Breast epithelium (tissue), 3 donors: ENCODE data around the gene LMCD1.

ENCODE experiments used
- POLR2A ChIP-seq: fragments of 450-650 bp; IDR thresholded peaks from one replicate; pipeline ENCODE4 v1.6.1; 2016; ENCODE audit warnings: antibody characterized with exemption, mild to moderate bottlenecking, moderate library complexity
- TF ChIP-seq, protein P1 (sequence below), 3 donors: fragments of 450-650 bp; IDR thresholded peaks; one replicate each; pipeline ENCODE4 v1.5.1; 2016 to 2017; ENCODE audit warnings: antibody characterized with exemption in 3 of 3, mild to moderate bottlenecking in 3 of 3, moderate library complexity in 3 of 3

DNA sequence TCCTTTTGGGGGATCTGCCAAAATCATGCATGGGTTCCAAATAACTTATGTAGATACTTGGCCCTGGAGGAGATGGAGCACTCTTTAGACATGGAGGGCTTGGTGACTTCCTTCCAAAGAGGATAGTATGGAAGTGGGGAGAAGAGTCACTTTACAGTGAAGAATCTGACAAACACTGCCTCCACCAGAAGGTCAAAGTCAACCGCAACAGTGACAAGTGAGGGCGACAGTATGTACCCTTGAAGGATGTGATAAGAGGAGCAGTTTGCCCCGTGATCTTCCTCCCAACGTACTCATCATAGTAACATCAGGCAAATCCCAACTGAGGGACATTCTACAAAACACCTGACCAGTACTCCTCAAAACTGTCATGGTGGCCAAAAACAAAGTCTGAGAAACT is 62.0 kb downstream of the LMCD1 start:
- TF ChIP-seq, protein P1, sequence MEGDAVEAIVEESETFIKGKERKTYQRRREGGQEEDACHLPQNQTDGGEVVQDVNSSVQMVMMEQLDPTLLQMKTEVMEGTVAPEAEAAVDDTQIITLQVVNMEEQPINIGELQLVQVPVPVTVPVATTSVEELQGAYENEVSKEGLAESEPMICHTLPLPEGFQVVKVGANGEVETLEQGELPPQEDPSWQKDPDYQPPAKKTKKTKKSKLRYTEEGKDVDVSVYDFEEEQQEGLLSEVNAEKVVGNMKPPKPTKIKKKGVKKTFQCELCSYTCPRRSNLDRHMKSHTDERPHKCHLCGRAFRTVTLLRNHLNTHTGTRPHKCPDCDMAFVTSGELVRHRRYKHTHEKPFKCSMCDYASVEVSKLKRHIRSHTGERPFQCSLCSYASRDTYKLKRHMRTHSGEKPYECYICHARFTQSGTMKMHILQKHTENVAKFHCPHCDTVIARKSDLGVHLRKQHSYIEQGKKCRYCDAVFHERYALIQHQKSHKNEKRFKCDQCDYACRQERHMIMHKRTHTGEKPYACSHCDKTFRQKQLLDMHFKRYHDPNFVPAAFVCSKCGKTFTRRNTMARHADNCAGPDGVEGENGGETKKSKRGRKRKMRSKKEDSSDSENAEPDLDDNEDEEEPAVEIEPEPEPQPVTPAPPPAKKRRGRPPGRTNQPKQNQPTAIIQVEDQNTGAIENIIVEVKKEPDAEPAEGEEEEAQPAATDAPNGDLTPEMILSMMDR (IDR thresholded peaks at IDR 0.05), result no peak
- no peak for TF ChIP-seq POLR2A
